H1 (cell line): ENCODE results near the gene NRN1L. TPM values are rescaled to one million over a fixed set of nuclear protein-coding genes. Genes with fewer than 3 reads are reported as not detected.

Experiments
- ATF3 ChIP-seq: IDR thresholded peaks from 2 replicates; pipeline ENCODE4 v1.6.1; 2011; ENCODE audit warnings: low read depth, mild to moderate bottlenecking, low read length; ENCODE audit not compliant: insufficient read depth
- BRCA1 ChIP-seq: IDR thresholded peaks from 2 replicates; pipeline ENCODE4 v1.6.1; 2012; ENCODE audit warnings: low read depth, low read length, improper control_type of control experiment
- EP300 ChIP-seq, 2 experiments: IDR thresholded peaks; 1 replicate in 1 of 2; 2 replicates in 1 of 2; pipeline ENCODE4 v1.6.1; 2011 to 2012; ENCODE audit warnings: low read depth in 2 of 2, low read length in 2 of 2, mild to moderate bottlenecking in 2 of 2, borderline replicate concordance in 1 of 2, inconsistent platforms in 1 of 2, moderate library complexity in 1 of 2
- GTF2F1 ChIP-seq: IDR thresholded peaks from 2 replicates; pipeline ENCODE4 v1.6.1; 2012; ENCODE audit warnings: low read depth, low read length, improper control_type of control experiment, borderline replicate concordance
- HDAC2 ChIP-seq, 2 experiments: fragments of 300-600 bp in 1 of 2; sonication (generic) in 1 of 2; IDR thresholded peaks; 2 replicates each; pipeline ENCODE4 v1.6.1; 2011 to 2012; ENCODE audit warnings: low read depth in 2 of 2, low read length in 2 of 2, mild to moderate bottlenecking in 2 of 2, moderate library complexity in 2 of 2, borderline replicate concordance in 1 of 2, inconsistent platforms in 1 of 2
- JUND ChIP-seq: IDR thresholded peaks from 2 replicates; pipeline ENCODE4 v1.6.1; 2011; ENCODE audit warnings: mild to moderate bottlenecking, improper control_type of control experiment, low read length
- RAD21 ChIP-seq, 2 experiments: IDR thresholded peaks in 1 of 2; conservative IDR thresholded peaks in 1 of 2; 2 replicates each; pipeline ENCODE4 v1.6.1; 2011; ENCODE audit warnings: low read depth in 2 of 2, low read length in 2 of 2, improper control_type of control experiment in 1 of 2, inconsistent platforms in 1 of 2, mild to moderate bottlenecking in 1 of 2, moderate library complexity in 1 of 2
- SAP30 ChIP-seq: fragments of 300-600 bp; sonication (generic); IDR thresholded peaks from 2 replicates; pipeline ENCODE4 v1.7.1; 2012; ENCODE audit warnings: low read length, moderate library complexity, mild to moderate bottlenecking, inconsistent platforms; ENCODE audit not compliant: insufficient read depth, insufficient replicate concordance
- TAF7 ChIP-seq: optimal IDR thresholded peaks from 2 replicates; pipeline ENCODE3; 2011; ENCODE audit warnings: low read depth, mild to moderate bottlenecking, inconsistent platforms, low read length, moderate library complexity, borderline replicate concordance
- polyA plus RNA-seq, 7 experiments: library from polyadenylated mRNA; depleted of rRNA in 3 of 7; stranded (reverse) in 5 of 7; unstranded in 2 of 7; fragments of >200 nt in 5 of 7; fragments of 200-250 nt in 2 of 7; gene quantifications; 1 replicate in 5 of 7; 2 replicates in 1 of 7; 4 replicates in 1 of 7; pipeline versions ENCODE4 v1.2.1 to v1.2.3, GENCODE V29; 2011 to 2013; ENCODE audit warnings: missing spikeins in 2 of 7, mixed read lengths in 2 of 7
- total RNA-seq: library from RNA; stranded (reverse); fragmentation: NEBNext Ultra II Directional; extraction: Animal tissue kit (Norgen Biotek cat#: 25700); gene quantifications from 2 replicates; pipeline ENCODE4 v1.2.1, GENCODE V29; 2021
- TF ChIP-seq, protein P1 (sequence below): fragments of 300-600 bp; sonication (generic); IDR thresholded peaks from 2 replicates; pipeline ENCODE4 v1.7.1; 2012; ENCODE audit warnings: low read length, moderate library complexity, mild to moderate bottlenecking, inconsistent platforms; ENCODE audit not compliant: insufficient replicate concordance

The NRN1L gene
- total and polyA plus RNA-seq, 2 of the 8 experiments (the other 6 are each of a cell fraction or from before 2014, with no cell fraction given) = 4.1 to 35.2 TPM

DNA sequence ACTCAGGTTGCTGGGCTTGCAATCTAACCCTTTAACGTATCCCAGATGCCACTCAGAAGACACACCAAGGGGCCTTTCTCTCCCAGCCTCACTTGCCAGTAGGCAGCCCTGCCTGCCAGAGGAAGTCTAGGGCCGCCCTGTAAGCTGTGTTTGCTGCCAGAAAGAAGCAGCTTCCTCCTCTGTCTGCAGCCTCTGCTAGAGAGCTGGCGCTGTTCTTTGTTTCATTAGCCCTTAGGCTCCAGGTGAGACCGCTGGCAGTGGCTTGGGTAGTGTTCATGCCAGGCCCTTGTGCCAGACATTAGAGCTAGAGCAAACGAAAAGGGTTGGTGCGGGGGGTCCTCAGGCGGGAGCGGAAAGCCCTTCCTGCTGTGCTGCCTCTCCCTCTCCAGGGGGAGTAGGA, 38.1 kb downstream of the NRN1L start (continued):
- TF ChIP-seq, protein P1, sequence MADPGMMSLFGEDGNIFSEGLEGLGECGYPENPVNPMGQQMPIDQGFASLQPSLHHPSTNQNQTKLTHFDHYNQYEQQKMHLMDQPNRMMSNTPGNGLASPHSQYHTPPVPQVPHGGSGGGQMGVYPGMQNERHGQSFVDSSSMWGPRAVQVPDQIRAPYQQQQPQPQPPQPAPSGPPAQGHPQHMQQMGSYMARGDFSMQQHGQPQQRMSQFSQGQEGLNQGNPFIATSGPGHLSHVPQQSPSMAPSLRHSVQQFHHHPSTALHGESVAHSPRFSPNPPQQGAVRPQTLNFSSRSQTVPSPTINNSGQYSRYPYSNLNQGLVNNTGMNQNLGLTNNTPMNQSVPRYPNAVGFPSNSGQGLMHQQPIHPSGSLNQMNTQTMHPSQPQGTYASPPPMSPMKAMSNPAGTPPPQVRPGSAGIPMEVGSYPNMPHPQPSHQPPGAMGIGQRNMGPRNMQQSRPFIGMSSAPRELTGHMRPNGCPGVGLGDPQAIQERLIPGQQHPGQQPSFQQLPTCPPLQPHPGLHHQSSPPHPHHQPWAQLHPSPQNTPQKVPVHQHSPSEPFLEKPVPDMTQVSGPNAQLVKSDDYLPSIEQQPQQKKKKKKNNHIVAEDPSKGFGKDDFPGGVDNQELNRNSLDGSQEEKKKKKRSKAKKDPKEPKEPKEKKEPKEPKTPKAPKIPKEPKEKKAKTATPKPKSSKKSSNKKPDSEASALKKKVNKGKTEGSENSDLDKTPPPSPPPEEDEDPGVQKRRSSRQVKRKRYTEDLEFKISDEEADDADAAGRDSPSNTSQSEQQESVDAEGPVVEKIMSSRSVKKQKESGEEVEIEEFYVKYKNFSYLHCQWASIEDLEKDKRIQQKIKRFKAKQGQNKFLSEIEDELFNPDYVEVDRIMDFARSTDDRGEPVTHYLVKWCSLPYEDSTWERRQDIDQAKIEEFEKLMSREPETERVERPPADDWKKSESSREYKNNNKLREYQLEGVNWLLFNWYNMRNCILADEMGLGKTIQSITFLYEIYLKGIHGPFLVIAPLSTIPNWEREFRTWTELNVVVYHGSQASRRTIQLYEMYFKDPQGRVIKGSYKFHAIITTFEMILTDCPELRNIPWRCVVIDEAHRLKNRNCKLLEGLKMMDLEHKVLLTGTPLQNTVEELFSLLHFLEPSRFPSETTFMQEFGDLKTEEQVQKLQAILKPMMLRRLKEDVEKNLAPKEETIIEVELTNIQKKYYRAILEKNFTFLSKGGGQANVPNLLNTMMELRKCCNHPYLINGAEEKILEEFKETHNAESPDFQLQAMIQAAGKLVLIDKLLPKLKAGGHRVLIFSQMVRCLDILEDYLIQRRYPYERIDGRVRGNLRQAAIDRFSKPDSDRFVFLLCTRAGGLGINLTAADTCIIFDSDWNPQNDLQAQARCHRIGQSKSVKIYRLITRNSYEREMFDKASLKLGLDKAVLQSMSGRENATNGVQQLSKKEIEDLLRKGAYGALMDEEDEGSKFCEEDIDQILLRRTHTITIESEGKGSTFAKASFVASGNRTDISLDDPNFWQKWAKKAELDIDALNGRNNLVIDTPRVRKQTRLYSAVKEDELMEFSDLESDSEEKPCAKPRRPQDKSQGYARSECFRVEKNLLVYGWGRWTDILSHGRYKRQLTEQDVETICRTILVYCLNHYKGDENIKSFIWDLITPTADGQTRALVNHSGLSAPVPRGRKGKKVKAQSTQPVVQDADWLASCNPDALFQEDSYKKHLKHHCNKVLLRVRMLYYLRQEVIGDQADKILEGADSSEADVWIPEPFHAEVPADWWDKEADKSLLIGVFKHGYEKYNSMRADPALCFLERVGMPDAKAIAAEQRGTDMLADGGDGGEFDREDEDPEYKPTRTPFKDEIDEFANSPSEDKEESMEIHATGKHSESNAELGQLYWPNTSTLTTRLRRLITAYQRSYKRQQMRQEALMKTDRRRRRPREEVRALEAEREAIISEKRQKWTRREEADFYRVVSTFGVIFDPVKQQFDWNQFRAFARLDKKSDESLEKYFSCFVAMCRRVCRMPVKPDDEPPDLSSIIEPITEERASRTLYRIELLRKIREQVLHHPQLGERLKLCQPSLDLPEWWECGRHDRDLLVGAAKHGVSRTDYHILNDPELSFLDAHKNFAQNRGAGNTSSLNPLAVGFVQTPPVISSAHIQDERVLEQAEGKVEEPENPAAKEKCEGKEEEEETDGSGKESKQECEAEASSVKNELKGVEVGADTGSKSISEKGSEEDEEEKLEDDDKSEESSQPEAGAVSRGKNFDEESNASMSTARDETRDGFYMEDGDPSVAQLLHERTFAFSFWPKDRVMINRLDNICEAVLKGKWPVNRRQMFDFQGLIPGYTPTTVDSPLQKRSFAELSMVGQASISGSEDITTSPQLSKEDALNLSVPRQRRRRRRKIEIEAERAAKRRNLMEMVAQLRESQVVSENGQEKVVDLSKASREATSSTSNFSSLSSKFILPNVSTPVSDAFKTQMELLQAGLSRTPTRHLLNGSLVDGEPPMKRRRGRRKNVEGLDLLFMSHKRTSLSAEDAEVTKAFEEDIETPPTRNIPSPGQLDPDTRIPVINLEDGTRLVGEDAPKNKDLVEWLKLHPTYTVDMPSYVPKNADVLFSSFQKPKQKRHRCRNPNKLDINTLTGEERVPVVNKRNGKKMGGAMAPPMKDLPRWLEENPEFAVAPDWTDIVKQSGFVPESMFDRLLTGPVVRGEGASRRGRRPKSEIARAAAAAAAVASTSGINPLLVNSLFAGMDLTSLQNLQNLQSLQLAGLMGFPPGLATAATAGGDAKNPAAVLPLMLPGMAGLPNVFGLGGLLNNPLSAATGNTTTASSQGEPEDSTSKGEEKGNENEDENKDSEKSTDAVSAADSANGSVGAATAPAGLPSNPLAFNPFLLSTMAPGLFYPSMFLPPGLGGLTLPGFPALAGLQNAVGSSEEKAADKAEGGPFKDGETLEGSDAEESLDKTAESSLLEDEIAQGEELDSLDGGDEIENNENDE = no peak
- TF ChIP-seq GTF2F1 (no peak), HDAC2 (IDR thresholded peaks at IDR 0.05; ENCODE audit: borderline replicate concordance in 1 of 2, low read depth in 2 of 2, low read length in 2 of 2) (no peak), JUND (no peak), SAP30 (no peak), RAD21 (IDR thresholded peaks at IDR 0.05 in 1 of 2, conservative IDR thresholded peaks at IDR 0.05 in 1 of 2; ENCODE audit: low read depth in 2 of 2, low read length in 2 of 2) (no peak), EP300 (IDR thresholded peaks at IDR 0.05; ENCODE audit: borderline replicate concordance in 1 of 2, low read depth in 2 of 2, low read length in 2 of 2) (no peak), TAF7 (no peak), ATF3 (no peak), BRCA1 (no peak)
